GM23338 (cell line): ENCODE results near the gene SLC35A1. TPM values are rescaled to one million over a fixed set of nuclear protein-coding genes. Genes with fewer than 3 reads are reported as not detected.

ENCODE experiments used
- ATAC-seq: fragments of 200-7000 bp; cut with Tn5 transposase; 3 replicates; pipeline ENCODE4 v1.9.1; 2020
- DNase-seq: peaks from one replicate; pipeline ENCODE4 v3.0.0-alpha.2; 2015; ENCODE audit warnings: low spot score
- H2AFZ ChIP-seq: fragments of 200-600 bp; sonication (generic); 2 replicates; pipeline ENCODE4 v1.8.0; 2016; ENCODE audit warnings: antibody characterized with exemption, mild to moderate bottlenecking, moderate library complexity
- H3F3A ChIP-seq: fragments of 200-600 bp; sonication (generic); replicated peaks from 2 replicates; pipeline ENCODE4 v1.8.0; 2017; ENCODE audit warnings: antibody characterized with exemption, mixed run types, low read depth
- H3K27ac ChIP-seq: fragments of 200-600 bp; sonication (generic); 2 replicates; pipeline ENCODE4 v1.6.1; 2016; ENCODE audit warnings: low read depth
- H3K27me3 ChIP-seq: fragments of 200-600 bp; sonication (generic); 2 replicates; pipeline ENCODE4 v1.8.0; 2016; ENCODE audit warnings: mild to moderate bottlenecking, mixed run types, moderate library complexity; ENCODE audit not compliant: insufficient read depth
- H3K36me3 ChIP-seq: fragments of 200-600 bp; sonication (generic); 2 replicates; pipeline ENCODE4 v1.8.0; 2016; ENCODE audit warnings: mild to moderate bottlenecking; ENCODE audit not compliant: insufficient read depth
- H3K4me1 ChIP-seq: fragments of 200-600 bp; sonication (generic); 2 replicates; pipeline ENCODE4 v1.8.0; 2016; ENCODE audit warnings: mild to moderate bottlenecking, moderate library complexity; ENCODE audit not compliant: insufficient read depth
- H3K4me2 ChIP-seq: fragments of 200-600 bp; sonication (generic); 2 replicates; pipeline ENCODE4 v1.7.1; 2017; ENCODE audit warnings: mixed run types
- H3K4me3 ChIP-seq: fragments of 200-600 bp; sonication (generic); 2 replicates; pipeline ENCODE4 v1.6.1; 2016; ENCODE audit warnings: mixed run types
- H3K79me2 ChIP-seq: fragments of 200-600 bp; sonication (generic); replicated peaks from 2 replicates; pipeline ENCODE4 v1.8.0; 2017; ENCODE audit warnings: mild to moderate bottlenecking; ENCODE audit not compliant: insufficient read depth
- H3K9me2 ChIP-seq: fragments of 200-600 bp; sonication (generic); 2 replicates; pipeline ENCODE4 v1.8.0; 2017; ENCODE audit not compliant: insufficient read depth
- H4K20me1 ChIP-seq: fragments of 200-600 bp; sonication (generic); replicated peaks from 2 replicates; pipeline ENCODE4 v1.8.0; 2017; ENCODE audit warnings: mild to moderate bottlenecking; ENCODE audit not compliant: insufficient read depth
- H3K27ac Mint-ChIP-seq: 2 replicates; pipeline ENCODE4 v1.8.0; 2020; ENCODE audit warnings: inconsistent platforms, mild to moderate bottlenecking, moderate library complexity, mixed read lengths
- H3K27me3 Mint-ChIP-seq: 3 replicates; pipeline ENCODE4 v1.8.0; 2022; ENCODE audit warnings: low read depth, mild to moderate bottlenecking, moderate library complexity, mixed read lengths, inconsistent platforms; ENCODE audit not compliant: insufficient read depth, poor library complexity
- H3K36me3 Mint-ChIP-seq: 3 replicates; pipeline ENCODE4 v1.8.0; 2021; ENCODE audit warnings: low read depth, mild to moderate bottlenecking, inconsistent platforms, moderate library complexity, mixed read lengths
- H3K4me1 Mint-ChIP-seq: 3 replicates; pipeline ENCODE4 v1.8.0; 2020; ENCODE audit warnings: mild to moderate bottlenecking, inconsistent platforms, mixed read lengths
- H3K4me3 Mint-ChIP-seq: 3 replicates; pipeline ENCODE4 v1.8.0; 2021; ENCODE audit warnings: moderate library complexity, mild to moderate bottlenecking, inconsistent platforms, mixed read lengths
- H3K9me3 Mint-ChIP-seq: 3 replicates; pipeline ENCODE4 v1.8.0; 2020; ENCODE audit warnings: moderate library complexity, mild to moderate bottlenecking, inconsistent platforms, mixed read lengths
- CREB1 ChIP-seq: fragments of 250-450 bp; sonication (Bioruptor Pico); IDR thresholded peaks from 2 replicates; pipeline ENCODE4 v1.5.0; 2020; ENCODE audit warnings: low read depth, mild to moderate bottlenecking, moderate library complexity
- EZH2 ChIP-seq: fragments of 200-600 bp; sonication (generic); IDR thresholded peaks from one replicate; pipeline ENCODE4 v1.8.0; 2017; ENCODE audit warnings: antibody characterized with exemption, mild to moderate bottlenecking, low read depth; ENCODE audit not compliant: unreplicated experiment
- EZH2phosphoT487 ChIP-seq: fragments of 200-600 bp; sonication (generic); IDR thresholded peaks from one replicate; pipeline ENCODE4 v1.8.1; 2018; ENCODE audit warnings: antibody characterized with exemption; ENCODE audit not compliant: unreplicated experiment
- JUNB ChIP-seq: IDR thresholded peaks from one replicate; pipeline ENCODE4 v1.6.1; 2016; ENCODE audit warnings: antibody characterized with exemption; ENCODE audit not compliant: unreplicated experiment
- NANOG ChIP-seq: IDR thresholded peaks from 2 replicates; pipeline ENCODE4 v1.6.1; 2016; ENCODE audit warnings: antibody characterized with exemption, borderline replicate concordance
- POLR2AphosphoS5 ChIP-seq: IDR thresholded peaks from 2 replicates; pipeline ENCODE4 v1.6.1; 2016; ENCODE audit warnings: antibody characterized with exemption, low read depth
- STAT1 ChIP-seq: IDR thresholded peaks from one replicate; pipeline ENCODE4 v1.6.1; 2016; ENCODE audit warnings: antibody characterized with exemption; ENCODE audit not compliant: unreplicated experiment
- ZNF114 ChIP-seq: fragments of 250-450 bp; sonication (Bioruptor Pico); IDR thresholded peaks from 2 replicates; pipeline ENCODE4 v1.5.0; 2020; ENCODE audit warnings: mild to moderate bottlenecking, moderate library complexity
- ZNF331 ChIP-seq: fragments of 250-450 bp; sonication (Bioruptor Pico); IDR thresholded peaks from 2 replicates; pipeline ENCODE4 v1.5.0; 2020; ENCODE audit warnings: low read depth, mild to moderate bottlenecking, moderate library complexity
- polyA plus RNA-seq: library from polyadenylated mRNA; unstranded; fragments of >200 nt; fragmentation: Nextera tagmentation; extraction: Ambion mirVana; gene quantifications from 2 replicates; pipeline ENCODE4 v1.2.1, GENCODE V29; 2016
- total RNA-seq: library from RNA; depleted of rRNA; stranded (reverse); fragments of >200 nt; shearing (Covaris generic); gene quantifications from 2 replicates; pipeline ENCODE4 v1.2.3, GENCODE V29; 2014
- TF ChIP-seq, protein P1 (sequence below), 2 experiments: fragments of 200-600 bp in 1 of 2; sonication (generic) in 1 of 2; conservative IDR thresholded peaks; 2 replicates each; pipeline versions ENCODE4 v1.5.1 to v1.6.1; 2016 to 2017; ENCODE audit warnings: antibody characterized with exemption in 2 of 2, low read depth in 2 of 2, mild to moderate bottlenecking in 2 of 2, moderate library complexity in 1 of 2
- TF ChIP-seq, protein P2 (sequence below): IDR thresholded peaks from 2 replicates; pipeline ENCODE4 v1.6.1; 2016; ENCODE audit warnings: antibody characterized with exemption
- TF ChIP-seq, protein P3 (sequence below): IDR thresholded peaks from one replicate; pipeline ENCODE4 v1.6.1; 2018; ENCODE audit warnings: antibody characterized with exemption; ENCODE audit not compliant: unreplicated experiment
- TF ChIP-seq, protein P4 (sequence below): fragments of 250-450 bp; sonication (Bioruptor Pico); IDR thresholded peaks from 2 replicates; pipeline ENCODE4 v1.5.0; 2020; ENCODE audit warnings: mild to moderate bottlenecking, moderate library complexity

Gene SLC35A1
- total and polyA plus RNA-seq, 2 experiments from 2014 or later: 11.1 to 15.1 TPM

DNA sequence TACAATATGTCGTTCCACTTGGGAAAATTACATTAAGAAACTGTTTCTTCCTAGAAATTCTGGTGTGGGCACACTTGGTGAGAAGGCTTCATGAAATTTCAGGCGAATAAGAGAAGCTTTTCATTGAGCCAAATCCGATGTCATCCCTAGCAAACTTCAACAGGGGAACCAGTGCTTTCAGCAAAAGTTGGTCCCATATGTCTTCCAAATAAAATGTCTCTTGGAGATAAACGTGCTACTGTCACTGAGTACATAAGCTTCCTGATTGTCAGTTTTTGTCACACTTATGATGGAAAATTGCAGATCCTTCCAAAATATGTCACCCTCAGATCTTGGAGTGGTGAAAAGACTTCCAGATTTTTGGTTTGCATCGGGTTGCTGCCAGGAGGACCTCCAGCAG lies 31.1 kb upstream of the SLC35A1 start:
- Mint-ChIP-seq H3K27ac (no peak overlapping the region), H3K9me3 (no peaks in the 10 kb centered on the region), H3K27me3 (no peaks in the 10 kb centered on the region), H3K4me3 (no peak overlapping the region), H3K4me1 (peaks cover 13% of the 10 kb centered on the region), H3K36me3 (no peaks in the 10 kb centered on the region)
- Histone ChIP-seq H4K20me1 (no peaks in the 10 kb centered on the region), H3K4me3 (no peak overlapping the region), H3K36me3 (no peaks in the 10 kb centered on the region), H3F3A (no peaks in the 10 kb centered on the region), H3K4me1 (no peaks in the 10 kb centered on the region), H3K9me2 (no peaks in the 10 kb centered on the region), H2AFZ (no peak overlapping the region), H3K4me2 (no peak overlapping the region), H3K79me2 (no peaks in the 10 kb centered on the region), H3K27me3 (no peaks in the 10 kb centered on the region), H3K27ac (no peak overlapping the region)
- DNase-seq (no peak), ATAC-seq (no peak)
- TF ChIP-seq, protein P1, sequence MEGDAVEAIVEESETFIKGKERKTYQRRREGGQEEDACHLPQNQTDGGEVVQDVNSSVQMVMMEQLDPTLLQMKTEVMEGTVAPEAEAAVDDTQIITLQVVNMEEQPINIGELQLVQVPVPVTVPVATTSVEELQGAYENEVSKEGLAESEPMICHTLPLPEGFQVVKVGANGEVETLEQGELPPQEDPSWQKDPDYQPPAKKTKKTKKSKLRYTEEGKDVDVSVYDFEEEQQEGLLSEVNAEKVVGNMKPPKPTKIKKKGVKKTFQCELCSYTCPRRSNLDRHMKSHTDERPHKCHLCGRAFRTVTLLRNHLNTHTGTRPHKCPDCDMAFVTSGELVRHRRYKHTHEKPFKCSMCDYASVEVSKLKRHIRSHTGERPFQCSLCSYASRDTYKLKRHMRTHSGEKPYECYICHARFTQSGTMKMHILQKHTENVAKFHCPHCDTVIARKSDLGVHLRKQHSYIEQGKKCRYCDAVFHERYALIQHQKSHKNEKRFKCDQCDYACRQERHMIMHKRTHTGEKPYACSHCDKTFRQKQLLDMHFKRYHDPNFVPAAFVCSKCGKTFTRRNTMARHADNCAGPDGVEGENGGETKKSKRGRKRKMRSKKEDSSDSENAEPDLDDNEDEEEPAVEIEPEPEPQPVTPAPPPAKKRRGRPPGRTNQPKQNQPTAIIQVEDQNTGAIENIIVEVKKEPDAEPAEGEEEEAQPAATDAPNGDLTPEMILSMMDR (conservative IDR thresholded peaks at IDR 0.05; ENCODE audit: low read depth in 2 of 2): no peak
- TF ChIP-seq JUNB: no peak
- no peak for TF ChIP-seq ZNF331 (CRISPR knock-in tag)
- TF ChIP-seq, protein P2, sequence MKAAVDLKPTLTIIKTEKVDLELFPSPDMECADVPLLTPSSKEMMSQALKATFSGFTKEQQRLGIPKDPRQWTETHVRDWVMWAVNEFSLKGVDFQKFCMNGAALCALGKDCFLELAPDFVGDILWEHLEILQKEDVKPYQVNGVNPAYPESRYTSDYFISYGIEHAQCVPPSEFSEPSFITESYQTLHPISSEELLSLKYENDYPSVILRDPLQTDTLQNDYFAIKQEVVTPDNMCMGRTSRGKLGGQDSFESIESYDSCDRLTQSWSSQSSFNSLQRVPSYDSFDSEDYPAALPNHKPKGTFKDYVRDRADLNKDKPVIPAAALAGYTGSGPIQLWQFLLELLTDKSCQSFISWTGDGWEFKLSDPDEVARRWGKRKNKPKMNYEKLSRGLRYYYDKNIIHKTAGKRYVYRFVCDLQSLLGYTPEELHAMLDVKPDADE: no peak
- TF ChIP-seq EZH2: no peak
- no peak for TF ChIP-seq CREB1 (CRISPR knock-in tag)
- TF ChIP-seq EZH2phosphoT487: no peak
- no peak for TF ChIP-seq NANOG
- TF ChIP-seq, protein P3, sequence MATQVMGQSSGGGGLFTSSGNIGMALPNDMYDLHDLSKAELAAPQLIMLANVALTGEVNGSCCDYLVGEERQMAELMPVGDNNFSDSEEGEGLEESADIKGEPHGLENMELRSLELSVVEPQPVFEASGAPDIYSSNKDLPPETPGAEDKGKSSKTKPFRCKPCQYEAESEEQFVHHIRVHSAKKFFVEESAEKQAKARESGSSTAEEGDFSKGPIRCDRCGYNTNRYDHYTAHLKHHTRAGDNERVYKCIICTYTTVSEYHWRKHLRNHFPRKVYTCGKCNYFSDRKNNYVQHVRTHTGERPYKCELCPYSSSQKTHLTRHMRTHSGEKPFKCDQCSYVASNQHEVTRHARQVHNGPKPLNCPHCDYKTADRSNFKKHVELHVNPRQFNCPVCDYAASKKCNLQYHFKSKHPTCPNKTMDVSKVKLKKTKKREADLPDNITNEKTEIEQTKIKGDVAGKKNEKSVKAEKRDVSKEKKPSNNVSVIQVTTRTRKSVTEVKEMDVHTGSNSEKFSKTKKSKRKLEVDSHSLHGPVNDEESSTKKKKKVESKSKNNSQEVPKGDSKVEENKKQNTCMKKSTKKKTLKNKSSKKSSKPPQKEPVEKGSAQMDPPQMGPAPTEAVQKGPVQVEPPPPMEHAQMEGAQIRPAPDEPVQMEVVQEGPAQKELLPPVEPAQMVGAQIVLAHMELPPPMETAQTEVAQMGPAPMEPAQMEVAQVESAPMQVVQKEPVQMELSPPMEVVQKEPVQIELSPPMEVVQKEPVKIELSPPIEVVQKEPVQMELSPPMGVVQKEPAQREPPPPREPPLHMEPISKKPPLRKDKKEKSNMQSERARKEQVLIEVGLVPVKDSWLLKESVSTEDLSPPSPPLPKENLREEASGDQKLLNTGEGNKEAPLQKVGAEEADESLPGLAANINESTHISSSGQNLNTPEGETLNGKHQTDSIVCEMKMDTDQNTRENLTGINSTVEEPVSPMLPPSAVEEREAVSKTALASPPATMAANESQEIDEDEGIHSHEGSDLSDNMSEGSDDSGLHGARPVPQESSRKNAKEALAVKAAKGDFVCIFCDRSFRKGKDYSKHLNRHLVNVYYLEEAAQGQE: no peak
- TF ChIP-seq STAT1: no peak
- TF ChIP-seq ZNF114: no peak
- no peak for TF ChIP-seq POLR2AphosphoS5
- TF ChIP-seq, protein P4, sequence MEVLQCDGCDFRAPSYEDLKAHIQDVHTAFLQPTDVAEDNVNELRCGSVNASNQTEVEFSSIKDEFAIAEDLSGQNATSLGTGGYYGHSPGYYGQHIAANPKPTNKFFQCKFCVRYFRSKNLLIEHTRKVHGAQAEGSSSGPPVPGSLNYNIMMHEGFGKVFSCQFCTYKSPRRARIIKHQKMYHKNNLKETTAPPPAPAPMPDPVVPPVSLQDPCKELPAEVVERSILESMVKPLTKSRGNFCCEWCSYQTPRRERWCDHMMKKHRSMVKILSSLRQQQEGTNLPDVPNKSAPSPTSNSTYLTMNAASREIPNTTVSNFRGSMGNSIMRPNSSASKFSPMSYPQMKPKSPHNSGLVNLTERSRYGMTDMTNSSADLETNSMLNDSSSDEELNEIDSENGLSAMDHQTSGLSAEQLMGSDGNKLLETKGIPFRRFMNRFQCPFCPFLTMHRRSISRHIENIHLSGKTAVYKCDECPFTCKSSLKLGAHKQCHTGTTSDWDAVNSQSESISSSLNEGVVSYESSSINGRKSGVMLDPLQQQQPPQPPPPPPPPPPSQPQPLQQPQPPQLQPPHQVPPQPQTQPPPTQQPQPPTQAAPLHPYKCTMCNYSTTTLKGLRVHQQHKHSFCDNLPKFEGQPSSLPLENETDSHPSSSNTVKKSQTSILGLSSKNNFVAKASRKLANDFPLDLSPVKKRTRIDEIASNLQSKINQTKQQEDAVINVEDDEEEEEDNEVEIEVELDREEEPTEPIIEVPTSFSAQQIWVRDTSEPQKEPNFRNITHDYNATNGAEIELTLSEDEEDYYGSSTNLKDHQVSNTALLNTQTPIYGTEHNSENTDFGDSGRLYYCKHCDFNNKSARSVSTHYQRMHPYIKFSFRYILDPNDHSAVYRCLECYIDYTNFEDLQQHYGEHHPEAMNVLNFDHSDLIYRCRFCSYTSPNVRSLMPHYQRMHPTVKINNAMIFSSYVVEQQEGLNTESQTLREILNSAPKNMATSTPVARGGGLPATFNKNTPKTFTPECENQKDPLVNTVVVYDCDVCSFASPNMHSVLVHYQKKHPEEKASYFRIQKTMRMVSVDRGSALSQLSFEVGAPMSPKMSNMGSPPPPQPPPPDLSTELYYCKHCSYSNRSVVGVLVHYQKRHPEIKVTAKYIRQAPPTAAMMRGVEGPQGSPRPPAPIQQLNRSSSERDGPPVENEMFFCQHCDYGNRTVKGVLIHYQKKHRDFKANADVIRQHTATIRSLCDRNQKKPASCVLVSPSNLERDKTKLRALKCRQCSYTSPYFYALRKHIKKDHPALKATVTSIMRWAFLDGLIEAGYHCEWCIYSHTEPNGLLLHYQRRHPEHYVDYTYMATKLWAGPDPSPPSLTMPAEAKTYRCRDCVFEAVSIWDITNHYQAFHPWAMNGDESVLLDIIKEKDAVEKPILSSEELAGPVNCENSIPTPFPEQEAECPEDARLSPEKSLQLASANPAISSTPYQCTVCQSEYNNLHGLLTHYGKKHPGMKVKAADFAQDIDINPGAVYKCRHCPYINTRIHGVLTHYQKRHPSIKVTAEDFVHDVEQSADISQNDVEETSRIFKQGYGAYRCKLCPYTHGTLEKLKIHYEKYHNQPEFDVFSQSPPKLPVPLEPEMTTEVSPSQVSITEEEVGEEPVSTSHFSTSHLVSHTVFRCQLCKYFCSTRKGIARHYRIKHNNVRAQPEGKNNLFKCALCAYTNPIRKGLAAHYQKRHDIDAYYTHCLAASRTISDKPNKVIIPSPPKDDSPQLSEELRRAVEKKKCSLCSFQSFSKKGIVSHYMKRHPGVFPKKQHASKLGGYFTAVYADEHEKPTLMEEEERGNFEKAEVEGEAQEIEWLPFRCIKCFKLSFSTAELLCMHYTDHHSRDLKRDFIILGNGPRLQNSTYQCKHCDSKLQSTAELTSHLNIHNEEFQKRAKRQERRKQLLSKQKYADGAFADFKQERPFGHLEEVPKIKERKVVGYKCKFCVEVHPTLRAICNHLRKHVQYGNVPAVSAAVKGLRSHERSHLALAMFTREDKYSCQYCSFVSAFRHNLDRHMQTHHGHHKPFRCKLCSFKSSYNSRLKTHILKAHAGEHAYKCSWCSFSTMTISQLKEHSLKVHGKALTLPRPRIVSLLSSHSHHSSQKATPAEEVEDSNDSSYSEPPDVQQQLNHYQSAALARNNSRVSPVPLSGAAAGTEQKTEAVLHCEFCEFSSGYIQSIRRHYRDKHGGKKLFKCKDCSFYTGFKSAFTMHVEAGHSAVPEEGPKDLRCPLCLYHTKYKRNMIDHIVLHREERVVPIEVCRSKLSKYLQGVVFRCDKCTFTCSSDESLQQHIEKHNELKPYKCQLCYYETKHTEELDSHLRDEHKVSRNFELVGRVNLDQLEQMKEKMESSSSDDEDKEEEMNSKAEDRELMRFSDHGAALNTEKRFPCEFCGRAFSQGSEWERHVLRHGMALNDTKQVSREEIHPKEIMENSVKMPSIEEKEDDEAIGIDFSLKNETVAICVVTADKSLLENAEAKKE: no peak
